ENCODE results near the gene RFX7.
"Not testable (repeated sequence)": the region's sequence is repeated elsewhere in the genome, so short reads cannot be mapped to it uniquely, and the experiment has no call there.

Gene RFX7

DNA sequence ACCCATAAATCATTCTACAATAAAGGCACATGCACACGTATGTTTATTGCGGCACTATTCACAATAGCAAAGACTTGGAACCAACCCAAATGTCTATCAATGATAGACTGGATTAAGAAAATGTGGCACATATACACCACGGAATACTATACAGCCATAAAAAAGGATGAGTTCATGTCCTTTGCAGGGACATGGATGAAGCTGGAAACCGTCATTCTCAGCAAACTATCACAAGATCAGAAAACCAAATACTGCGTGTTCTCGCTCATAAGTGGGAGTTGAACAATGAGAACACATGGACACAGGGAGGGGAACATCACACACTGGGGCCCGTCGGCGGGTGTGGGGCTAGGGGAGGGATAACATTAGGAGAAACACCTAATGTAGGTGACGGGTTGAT is 88.4 kb downstream of the RFX7 start:
- not testable (repeated sequence) for DNase-seq (ENCODE audit: low read depth)

DNA sequence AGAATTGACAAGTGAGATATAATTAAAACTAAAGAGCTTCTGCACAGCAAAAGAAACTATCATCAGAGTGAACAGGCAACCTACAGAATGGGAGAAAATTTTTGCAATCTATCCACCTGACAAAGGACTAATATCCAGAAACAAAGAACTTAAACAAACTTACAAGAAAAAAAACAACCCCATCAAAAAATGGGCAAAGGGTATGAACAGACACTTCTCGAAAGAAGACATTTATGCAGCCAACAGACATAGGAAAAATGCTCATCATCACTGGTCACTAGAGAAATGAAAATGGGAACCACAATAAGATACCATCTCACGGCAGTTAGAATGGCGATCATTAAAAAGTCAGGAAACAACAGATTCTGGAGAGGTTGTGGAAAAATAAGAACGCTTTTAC is 88.9 kb downstream of the RFX7 start:
- DNase-seq (ENCODE audit: low read depth); H3K4me3 ChIP-seq (ENCODE audit: low read depth, low read length): not testable (repeated sequence)

More for the DNA sequence above, 88.4 kb downstream of the RFX7 start:
- H3K4me3 ChIP-seq (ENCODE audit: low read depth, low read length), result not testable (repeated sequence)

DNA sequence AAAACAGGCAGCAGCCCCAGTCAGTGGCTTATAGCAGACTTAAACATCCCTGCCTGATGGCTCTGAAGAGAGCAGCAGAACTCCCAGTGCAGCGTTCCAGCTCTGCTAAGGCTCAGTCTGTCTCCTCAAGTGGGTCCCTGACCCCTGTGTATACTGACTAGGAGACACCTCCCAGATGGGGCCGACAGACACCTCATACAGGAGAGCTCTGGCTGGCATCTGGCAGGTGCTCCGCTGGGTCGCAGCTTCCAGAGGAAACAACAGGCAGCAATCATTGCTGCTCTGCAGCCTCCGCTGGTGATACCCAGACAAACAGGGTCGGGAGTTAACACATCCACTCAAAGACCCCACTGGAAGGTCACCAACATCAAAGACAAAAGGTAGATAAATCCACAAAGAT is 93.5 kb downstream of the RFX7 start:
- DNase-seq (ENCODE audit: low read depth), result no peak
- H3K4me3 ChIP-seq (ENCODE audit: low read depth, low read length), result no peak overlapping the region

DNA sequence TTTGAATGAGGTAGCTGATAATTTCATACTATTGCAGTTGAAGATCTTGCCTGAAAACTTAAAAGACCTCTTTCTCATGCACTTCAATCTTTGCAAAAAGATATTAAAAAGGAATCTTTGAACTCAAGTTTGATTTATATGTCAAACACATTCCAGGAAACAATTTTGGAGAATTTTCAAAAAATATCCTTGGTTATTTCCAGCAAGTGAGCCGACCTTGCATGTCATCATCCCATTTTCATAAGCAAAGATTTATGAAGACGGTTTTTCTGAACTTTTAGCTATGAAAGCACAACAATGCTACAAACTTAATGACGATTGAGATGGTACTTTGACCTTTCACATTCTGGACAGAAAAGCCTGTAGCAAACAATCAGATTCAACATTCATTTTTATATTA is 95.6 kb downstream of the RFX7 start:
- no peak for DNase-seq (ENCODE audit: low read depth)
- no peak overlapping the region for H3K4me3 ChIP-seq (ENCODE audit: low read depth, low read length)

DNA sequence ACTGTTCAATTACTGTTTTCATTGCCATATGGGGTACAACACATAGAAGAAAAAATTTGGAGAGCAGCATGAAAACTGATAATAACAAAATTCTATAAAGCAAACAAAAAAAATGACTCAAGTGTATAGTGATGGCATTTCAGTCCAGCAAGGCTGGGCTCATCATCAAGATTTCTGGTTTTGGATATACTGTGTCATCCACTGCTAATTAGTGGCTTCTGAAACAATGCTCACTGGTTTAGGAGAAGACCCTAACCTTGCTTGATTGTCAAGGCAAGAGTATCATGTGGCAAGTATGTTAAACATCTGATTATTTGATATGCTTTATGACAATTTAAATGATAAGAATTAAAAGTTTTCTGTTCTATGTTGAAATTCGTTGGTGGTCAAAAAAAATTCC is 96.9 kb downstream of the RFX7 start:
- no peak overlapping the region for H3K4me3 ChIP-seq (ENCODE audit: low read depth, low read length)
- no peak for DNase-seq (ENCODE audit: low read depth)

DNA sequence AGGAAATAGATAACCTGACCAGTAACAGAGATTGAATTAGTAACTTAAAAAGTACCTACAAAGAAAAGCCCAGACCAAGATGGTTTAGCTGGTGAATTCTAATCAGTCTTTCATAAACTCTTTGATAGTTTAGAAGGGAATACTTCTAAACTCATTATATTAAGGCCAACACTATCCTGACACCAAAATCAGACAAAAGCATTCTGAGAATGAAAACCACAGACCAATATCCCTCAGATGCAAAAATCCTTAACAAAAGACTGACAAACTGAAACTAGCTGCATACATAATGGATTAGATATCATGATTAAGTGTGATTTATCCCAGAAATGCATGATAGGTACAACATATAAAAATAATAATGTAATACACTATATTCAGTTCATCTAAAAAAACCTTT is 115.6 kb downstream of the RFX7 start:
- no peak overlapping the region for H3K4me3 ChIP-seq (ENCODE audit: low read depth, low read length)
- DNase-seq (ENCODE audit: low read depth), result no peak

DNA sequence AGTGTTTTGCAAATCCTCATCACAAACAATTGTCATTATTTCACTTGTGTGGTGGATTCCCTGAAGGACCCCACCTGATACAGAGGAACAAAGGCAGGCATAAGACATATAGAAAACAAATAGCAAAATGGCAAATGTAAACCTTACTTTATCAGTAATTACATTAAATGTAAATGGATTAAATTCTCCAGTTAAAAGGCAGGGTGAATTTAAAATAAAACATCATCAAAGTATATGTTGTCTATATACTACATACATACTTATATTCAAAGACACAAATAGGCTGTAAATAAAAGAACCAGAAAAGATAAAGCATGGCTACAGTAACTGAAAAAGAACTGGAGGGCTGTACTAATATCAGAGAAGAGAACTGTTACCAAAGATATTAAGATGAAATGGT is 117.3 kb downstream of the RFX7 start:
- no peak overlapping the region for H3K4me3 ChIP-seq (ENCODE audit: low read depth, low read length)
- no peak for DNase-seq (ENCODE audit: low read depth)

DNA sequence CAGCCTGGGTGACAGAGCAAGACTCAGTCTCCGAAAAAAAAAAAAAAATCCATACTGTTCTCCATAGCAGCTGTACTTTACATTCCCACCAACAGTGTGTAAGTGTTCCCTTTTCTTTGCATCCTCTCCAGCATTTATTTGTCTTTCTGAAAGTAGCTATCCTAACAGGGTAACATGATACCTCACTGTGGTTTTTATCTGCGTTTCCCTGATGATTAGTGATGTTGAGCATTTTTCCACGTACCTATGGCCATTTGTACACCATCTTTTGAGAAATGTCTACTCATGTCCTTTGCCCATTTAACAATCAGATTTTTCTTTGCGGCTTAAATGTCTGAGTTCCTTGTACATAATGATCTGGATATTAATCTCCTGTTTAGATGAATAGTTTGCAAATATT is 119.3 kb downstream of the RFX7 start:
- no peak for DNase-seq (ENCODE audit: low read depth)

DNA sequence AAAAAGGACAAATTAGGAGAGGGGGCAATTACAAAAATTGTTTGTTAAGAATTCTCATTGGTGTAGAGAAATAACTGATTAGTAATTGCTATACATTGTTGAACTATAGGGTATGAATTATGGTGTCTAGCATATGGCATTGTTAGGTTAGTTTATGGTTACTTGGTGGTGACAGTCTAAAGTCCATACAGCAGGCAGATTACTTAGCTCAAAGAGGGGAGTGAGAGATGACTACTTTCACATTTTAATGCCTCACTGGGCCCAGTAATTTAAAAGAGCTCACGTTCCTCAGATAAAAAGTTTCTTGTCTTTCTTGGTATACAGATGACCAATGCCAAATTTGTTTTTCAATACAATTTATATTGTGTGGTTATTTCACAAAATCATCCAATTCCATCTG is 137.8 kb downstream of the RFX7 start:
- DNase-seq (ENCODE audit: low read depth), result no peak
- H3K4me3 ChIP-seq (ENCODE audit: low read depth, low read length), result no peak overlapping the region

More for the DNA sequence above, 119.3 kb downstream of the RFX7 start:
- no peak overlapping the region for H3K4me3 ChIP-seq (ENCODE audit: low read depth, low read length)

DNA sequence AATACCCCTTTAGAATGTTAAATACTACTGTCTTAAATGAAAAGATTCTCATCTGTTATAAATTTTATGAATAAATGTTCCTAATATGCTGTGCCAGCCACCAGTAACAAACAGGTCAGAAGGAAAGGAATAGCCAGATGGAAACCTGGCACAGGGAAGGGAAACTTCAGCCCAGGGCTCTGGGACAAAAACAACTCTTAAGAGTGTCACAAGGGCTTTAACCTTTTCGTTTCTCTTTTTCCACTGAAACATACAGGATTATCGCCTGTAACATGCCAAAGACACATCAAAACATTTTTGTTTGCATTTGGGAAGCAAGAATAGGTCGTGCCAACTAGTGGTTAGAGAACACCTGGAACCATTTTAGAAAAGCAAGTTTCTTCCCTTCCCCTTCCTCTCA is 141.2 kb downstream of the RFX7 start:
- H3K4me3 ChIP-seq (ENCODE audit: low read depth, low read length), result no peak overlapping the region
- no peak for DNase-seq (ENCODE audit: low read depth)

DNA sequence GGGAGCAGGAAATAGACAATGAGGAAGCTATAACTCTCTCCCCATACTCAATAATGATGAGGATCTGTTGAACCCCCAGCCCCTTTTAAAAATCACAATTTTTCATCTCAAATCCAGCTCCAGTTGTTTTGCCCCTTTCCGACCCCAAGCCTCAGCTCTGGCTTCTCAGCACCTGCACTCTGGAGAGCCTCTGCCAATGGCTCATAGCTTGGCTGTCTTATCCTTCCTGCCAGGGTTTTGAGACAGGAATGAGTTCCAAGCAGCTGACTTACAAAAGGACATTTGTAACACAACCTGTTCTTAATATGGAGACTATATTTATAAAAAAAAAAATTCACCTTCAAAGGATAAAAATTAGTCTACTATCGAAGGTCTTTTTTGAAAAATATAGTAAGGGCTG is 144.4 kb downstream of the RFX7 start:
- H3K4me3 ChIP-seq (ENCODE audit: low read depth, low read length), result no peak overlapping the region
- no peak for DNase-seq (ENCODE audit: low read depth)

DNA sequence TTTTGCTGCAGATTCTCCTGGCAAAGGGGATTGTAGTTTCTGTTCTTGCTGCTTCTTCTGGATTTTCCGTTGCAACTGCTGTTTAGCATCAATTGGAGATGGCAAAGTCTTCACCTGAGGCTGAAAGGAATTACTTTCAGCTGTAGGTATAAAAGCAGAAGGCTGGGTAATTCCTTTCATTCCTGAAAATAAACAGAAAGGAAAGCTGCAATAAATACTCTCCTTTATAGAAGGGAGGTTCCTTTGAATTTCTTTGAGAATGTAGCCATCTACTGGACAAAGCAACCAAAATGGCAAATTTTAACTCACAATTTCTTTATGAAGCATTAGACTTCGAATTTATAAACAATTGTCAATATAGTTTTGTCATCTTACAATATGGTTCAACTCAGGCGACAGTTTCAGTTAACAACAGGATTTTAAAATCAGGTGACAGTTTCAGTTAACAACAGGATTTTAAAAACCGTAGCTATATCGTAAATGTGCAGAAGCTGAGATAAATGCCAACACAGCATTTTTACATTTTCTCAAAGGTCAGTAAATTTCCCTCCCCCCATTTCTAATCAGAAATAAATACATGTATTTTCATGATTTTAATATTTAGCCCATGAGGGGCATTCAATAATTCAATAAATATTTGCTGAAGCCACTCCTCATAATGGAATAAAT is 145.3 kb downstream of the RFX7 start:
- no peak overlapping the region for H3K4me3 ChIP-seq (ENCODE audit: low read depth, low read length)
- DNase-seq (ENCODE audit: low read depth), result no peak

DNA sequence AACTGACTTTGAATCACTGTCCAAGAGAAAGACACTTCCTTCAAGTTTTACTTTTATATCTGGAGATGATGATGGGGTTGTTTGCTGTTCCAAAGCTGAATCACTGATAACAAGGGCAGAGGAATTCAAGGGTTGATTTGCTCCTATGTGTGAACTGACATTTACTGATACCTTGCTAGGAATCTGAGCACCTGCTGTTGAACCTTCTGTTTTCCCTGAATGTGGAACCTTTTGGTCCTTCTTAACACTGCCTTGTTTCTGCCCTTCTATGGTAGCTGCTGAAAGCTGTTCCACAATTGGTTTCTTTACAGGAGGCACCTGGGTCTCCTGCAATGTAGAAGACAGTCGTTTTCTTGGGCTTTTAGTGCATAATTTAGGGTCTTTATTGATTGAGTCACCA is 148.3 kb downstream of the RFX7 start:
- DNase-seq (ENCODE audit: low read depth), result no peak

DNA sequence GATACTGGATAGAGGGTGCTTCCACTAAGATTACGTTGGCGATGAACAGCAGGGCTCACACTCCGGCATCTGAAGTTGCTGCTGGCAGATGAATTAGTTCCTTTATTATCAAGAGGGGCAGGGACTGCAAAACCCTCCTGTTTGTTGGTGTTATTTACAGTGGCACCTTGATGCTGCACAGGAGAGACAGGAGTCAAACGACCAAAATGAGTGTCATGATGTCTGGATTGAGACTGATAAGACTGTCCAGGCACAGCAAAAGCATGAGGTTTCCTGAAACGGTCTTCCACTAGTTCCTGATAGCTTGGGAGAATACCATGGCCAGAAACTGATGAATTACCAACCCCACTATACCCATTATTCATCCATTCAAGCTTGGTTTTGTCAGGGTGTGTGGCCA is 149.5 kb downstream of the RFX7 start:
- DNase-seq (ENCODE audit: low read depth), result no peak
- no peak overlapping the region for H3K4me3 ChIP-seq (ENCODE audit: low read depth, low read length)

More for the DNA sequence above, 148.3 kb downstream of the RFX7 start:
- H3K4me3 ChIP-seq (ENCODE audit: low read depth, low read length), result no peak overlapping the region

DNA sequence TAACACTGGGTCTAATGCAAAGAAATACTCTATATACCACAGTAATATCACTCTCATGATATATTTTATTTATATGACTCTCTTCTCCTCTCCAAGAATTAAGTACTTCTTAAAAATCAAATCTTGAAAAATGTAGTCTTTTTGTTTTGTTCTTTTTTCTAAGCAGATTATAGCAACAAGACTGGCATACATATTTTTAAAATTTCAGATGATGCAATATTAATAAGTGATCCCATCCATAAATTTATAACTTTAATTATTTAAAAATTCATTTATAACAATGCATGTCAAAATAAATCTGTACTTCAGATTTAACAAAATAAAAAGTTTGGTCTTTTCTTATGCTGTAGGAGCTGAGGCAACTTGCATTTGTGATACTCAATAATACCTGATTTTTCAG is 155.3 kb downstream of the RFX7 start:
- DNase-seq (ENCODE audit: low read depth), result no peak
- H3K4me3 ChIP-seq (ENCODE audit: low read depth, low read length), result no peak overlapping the region

DNA sequence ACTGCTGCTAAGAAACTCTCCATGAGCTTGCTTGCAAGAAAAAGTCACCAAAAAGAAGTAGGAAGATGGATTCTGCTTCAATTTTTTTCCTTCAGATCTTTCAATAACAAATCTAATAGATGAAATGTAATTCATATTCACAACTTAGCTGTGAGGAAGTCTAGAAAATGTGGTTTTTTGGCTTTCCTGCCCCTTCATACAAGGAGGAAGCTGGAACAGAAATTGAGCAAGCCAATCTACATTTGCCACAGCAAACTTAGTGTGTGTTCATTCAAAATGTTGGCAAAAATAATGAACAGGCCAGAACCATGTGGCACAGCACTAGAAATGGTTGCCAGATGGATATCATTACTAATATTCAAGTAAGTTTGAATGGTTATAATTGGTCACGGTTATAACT is 157.1 kb downstream of the RFX7 start:
- H3K4me3 ChIP-seq (ENCODE audit: low read depth, low read length), result no peak overlapping the region
- no peak for DNase-seq (ENCODE audit: low read depth)

DNA sequence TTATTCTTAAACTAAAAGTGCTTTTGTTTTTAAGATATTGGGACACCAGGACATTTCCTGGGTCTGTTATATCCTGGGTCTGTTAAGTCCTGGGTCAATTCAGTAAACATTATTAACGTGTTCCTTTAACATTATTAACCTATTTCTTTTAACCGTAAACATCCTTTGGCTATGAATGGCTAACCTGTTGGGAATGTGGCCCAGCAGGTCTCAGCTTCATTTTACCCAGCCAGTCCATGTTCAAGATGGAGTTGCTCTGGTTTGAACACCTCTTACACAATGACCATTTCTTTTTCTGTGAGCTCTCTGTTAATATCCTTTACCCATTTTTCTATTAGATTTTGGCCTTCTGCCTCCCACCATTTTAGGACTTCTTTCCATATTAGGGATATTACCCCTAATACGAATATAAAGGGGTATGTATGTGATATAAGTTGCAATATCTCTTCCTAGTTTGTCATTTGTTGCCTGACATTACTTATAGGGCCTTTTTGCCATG is 161.4 kb downstream of the RFX7 start:
- no peak for DNase-seq (ENCODE audit: low read depth)

DNA sequence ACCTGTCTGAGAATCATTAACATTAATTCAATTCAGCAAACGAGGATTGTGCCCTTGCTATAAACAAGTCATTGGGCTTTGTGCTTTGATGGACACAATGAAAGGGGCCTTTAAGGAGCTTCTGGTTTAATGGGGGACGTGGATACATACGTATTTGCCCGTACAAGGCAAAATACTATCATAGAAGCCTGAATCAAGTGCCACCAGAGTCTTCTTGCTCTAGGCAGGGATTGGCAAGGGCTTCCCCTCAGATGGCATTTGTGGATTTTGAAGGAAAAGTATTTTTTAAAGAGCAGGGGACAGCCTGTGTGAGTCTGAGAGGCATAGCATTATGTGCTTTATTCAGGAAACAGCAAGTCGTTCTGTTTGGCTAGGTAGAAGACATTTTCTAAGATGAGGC is 166.6 kb downstream of the RFX7 start:
- no peak overlapping the region for H3K4me3 ChIP-seq (ENCODE audit: low read depth, low read length)
- DNase-seq (ENCODE audit: low read depth), result no peak

More for the DNA sequence above, 161.4 kb downstream of the RFX7 start:
- H3K4me3 ChIP-seq (ENCODE audit: low read depth, low read length), result no peak overlapping the region

DNA sequence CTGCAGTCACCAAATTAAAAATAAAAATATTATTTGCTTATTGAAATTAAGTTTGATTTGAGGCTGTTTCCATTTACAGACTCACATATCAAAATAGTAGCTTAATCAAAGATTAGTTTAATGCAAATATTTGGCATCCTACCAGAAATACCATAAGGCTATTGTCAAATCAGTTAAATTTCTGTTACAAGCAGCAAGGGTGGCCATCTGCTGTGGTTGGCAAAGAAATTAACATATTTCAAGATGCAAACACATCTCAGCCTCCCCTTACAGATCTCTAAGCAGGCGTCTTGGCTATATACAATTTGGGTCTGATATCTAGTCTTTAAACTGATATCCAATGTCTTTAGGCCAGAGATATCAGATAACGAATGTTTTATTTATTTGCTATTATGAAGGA is 167.0 kb downstream of the RFX7 start:
- H3K4me3 ChIP-seq (ENCODE audit: low read depth, low read length), result no peak overlapping the region
- DNase-seq (ENCODE audit: low read depth), result no peak

DNA sequence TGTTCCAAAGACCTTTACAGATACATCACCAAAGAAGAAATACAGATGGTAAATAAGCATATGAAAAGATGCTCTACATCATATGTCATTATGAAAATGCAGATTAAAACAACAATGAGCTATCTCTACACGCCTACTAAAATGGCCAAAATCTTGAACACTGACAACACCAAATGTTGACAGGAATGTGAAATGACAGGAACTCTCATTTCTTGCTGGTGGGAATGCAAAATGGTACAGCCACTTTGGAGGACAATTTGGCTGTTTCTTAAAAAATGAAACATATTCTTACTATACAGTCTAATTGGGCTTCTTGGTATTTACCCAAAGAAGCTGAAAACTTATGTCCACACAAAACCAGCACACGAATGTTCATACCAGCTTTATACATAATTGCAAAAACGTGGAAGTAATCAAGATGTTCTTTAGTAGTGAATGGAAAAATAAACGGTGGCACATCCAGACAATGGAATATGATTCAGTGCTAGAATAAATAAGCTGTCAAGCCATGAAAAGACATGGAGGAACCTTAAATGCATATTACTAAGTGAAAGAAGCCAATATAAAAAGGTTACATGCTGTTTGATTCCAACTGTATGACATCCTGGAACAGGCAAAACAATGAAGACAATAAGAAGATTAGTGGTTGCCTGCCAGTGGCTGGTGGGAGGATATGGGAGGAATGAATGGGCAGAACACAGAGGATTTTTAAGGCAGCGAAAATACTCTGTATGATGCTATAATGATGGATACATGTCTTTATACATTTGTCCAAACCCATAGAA is 169.0 kb downstream of the RFX7 start:
- DNase-seq (ENCODE audit: low read depth), result no peak
- no peak overlapping the region for H3K4me3 ChIP-seq (ENCODE audit: low read depth, low read length)

DNA sequence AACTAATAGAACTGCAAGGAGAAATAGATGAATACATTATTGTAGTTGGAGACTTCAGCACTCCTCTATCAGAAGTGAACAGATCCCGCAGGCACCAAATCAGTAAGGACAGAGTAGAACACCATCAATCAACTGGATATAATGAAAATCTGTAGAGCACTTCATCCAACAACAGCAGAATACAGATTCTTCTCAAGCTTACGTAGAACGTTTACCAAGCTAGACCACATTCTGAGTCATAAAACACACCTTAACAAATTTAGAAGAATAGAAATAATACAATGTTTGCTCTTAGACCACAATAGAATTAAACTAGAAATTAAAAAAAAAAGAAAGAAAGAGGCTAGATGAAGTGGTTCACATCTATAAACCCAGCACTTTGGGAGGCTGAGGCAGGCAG is 179.5 kb downstream of the RFX7 start:
- H3K4me3 ChIP-seq (ENCODE audit: low read depth, low read length), result no peak overlapping the region
- DNase-seq (ENCODE audit: low read depth), result no peak

Data from skeletal muscle cell (primary cell).